ENCODE results near the gene CCT8. TPM values are rescaled to one million over a fixed set of nuclear protein-coding genes. Genes with fewer than 3 reads are reported as not detected.

CCT8 gene
- total RNA-seq, 1 experiment from 2014 or later: 244 TPM

DNA sequence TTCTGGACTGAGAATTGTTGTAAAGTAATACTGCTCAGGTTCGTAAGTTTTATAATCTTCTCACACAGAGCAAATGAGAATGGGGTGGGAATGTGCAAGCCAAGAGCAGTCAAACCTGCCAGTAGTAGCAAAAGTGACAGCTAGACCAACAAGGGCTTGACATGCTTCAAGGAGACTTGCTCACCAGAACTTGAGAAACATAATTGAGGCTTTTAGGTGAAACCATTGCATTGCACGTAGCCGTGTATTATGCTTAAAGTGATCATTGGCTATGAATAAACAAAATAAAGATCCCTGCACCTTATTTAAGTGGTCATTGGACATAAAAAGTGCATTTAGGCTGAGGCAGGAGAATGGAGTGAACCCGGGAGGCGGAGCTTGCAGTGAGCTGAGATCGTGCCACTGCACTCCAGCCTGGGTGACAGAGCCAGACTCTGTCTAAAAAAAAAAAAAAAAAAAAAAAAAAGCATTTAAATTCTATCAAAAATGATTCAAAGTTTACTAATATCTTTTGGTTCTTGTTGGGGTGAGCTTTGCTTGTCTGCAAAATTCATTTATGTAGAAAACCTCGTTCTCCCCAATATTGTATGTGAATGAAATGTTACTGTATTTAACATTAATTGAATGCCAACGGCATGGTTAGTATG is 11.8 kb upstream of the CCT8 start:
- Histone ChIP-seq H3K79me2 (ENCODE audit: low read length) (no peaks in the 10 kb centered on the region), H3K36me3 (ENCODE audit: low read depth, low read length) (no peaks in the 10 kb centered on the region), H3K4me2 (ENCODE audit: low read length) (no peak overlapping the region), H3K9me2 (replicated peaks; ENCODE audit: low read length) (no peaks in the 10 kb centered on the region), H3K27me3 (ENCODE audit: low read length) (no peaks in the 10 kb centered on the region), H2AFZ (ENCODE audit: low read length) (no peak overlapping the region), H3F3A (ENCODE audit: low read length, unreplicated experiment) (no peaks in the 10 kb centered on the region), H3K4me3 (ENCODE audit: low read length) (no peak overlapping the region), H3K4me1 (ENCODE audit: insufficient read depth, low read length) (peaks cover 5% of the 10 kb centered on the region), H3K9ac (ENCODE audit: low read length) (no peak overlapping the region), H3K27ac (ENCODE audit: low read length) (no peak overlapping the region), H4K20me1 (ENCODE audit: low read length) (no peaks in the 10 kb centered on the region), H3K9me3 (ENCODE audit: low read length) (no peaks in the 10 kb centered on the region)
- ChIA-PET POLR2A (ENCODE audit: unreplicated experiment) (no interaction called here), CTCF (no interaction called here)
- TF ChIP-seq, protein P1, sequence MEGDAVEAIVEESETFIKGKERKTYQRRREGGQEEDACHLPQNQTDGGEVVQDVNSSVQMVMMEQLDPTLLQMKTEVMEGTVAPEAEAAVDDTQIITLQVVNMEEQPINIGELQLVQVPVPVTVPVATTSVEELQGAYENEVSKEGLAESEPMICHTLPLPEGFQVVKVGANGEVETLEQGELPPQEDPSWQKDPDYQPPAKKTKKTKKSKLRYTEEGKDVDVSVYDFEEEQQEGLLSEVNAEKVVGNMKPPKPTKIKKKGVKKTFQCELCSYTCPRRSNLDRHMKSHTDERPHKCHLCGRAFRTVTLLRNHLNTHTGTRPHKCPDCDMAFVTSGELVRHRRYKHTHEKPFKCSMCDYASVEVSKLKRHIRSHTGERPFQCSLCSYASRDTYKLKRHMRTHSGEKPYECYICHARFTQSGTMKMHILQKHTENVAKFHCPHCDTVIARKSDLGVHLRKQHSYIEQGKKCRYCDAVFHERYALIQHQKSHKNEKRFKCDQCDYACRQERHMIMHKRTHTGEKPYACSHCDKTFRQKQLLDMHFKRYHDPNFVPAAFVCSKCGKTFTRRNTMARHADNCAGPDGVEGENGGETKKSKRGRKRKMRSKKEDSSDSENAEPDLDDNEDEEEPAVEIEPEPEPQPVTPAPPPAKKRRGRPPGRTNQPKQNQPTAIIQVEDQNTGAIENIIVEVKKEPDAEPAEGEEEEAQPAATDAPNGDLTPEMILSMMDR (conservative IDR thresholded peaks at IDR 0.05; ENCODE audit: low read depth, low read length): no peak
- TF ChIP-seq EZH2 (IDR thresholded peaks at IDR 0.05; ENCODE audit: low read length, unreplicated experiment) (no peak), EZH2phosphoT487 (IDR thresholded peaks at IDR 0.05; ENCODE audit: borderline replicate concordance, low read length) (no peak)
- intact Hi-C loops (cut with micrococcal nuclease): loop anchor here (10.0 kb wide), 1 partner anchor 2000 kb away; no protein-coding TSS in a partner anchor
- ATAC-seq: no peak
- BruUV-seq (replicated peaks): no TSS peak
- DNase-seq: no peak

DNA sequence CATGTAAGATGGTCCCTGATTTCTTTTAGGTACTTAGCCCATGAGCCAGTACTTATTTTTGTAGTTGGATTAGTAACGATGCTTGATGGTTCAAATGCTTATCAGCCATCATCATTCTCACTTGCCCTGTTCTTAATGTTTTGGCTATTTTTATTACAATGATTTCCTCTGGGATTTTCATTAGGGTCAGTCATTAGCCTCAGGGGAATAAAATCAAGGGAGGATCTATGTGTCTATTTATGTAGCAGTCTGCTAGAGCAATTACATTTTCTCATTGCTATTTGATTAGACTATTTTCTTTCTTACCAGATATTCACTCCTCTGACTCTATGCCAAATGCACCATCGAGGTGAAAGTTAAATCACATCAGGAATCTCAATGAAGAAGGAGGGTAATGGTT is 10.9 kb upstream of the CCT8 start:
- no peak overlapping the region for H3K4me2 ChIP-seq (ENCODE audit: low read length)

More for the DNA sequence above, 10.9 kb upstream of the CCT8 start:
- no peak overlapping the region for H3K9ac ChIP-seq (ENCODE audit: low read length)
- H2AFZ ChIP-seq (ENCODE audit: low read length): no peak overlapping the region
- no peak for TF ChIP-seq EZH2phosphoT487 (IDR thresholded peaks at IDR 0.05; ENCODE audit: borderline replicate concordance, low read length)
- TF ChIP-seq, protein P1 (conservative IDR thresholded peaks at IDR 0.05; ENCODE audit: low read depth, low read length): no peak
- no peak for TF ChIP-seq EZH2 (IDR thresholded peaks at IDR 0.05; ENCODE audit: low read length, unreplicated experiment)
- H3K79me2 ChIP-seq (ENCODE audit: low read length): no peaks in the 10 kb centered on the region
- no peaks in the 10 kb centered on the region for H3K27me3 ChIP-seq (ENCODE audit: low read length)
- CTCF ChIA-PET: no interaction called here
- H3K9me3 ChIP-seq (ENCODE audit: low read length): no peaks in the 10 kb centered on the region
- H3K36me3 ChIP-seq (ENCODE audit: low read depth, low read length): no peaks in the 10 kb centered on the region
- no peak for DNase-seq
- intact Hi-C loops (cut with micrococcal nuclease): loop anchor here (10.0 kb wide), 1 partner anchor 2000 kb away; no protein-coding TSS in a partner anchor
- H3K9me2 ChIP-seq (replicated peaks; ENCODE audit: low read length): no peaks in the 10 kb centered on the region
- no peak for ATAC-seq
- no peak overlapping the region for H3K4me3 ChIP-seq (ENCODE audit: low read length)
- peaks cover 5% of the 10 kb centered on the region; the same call in 1 of the 2 replicates for H3K4me1 ChIP-seq (ENCODE audit: insufficient read depth, low read length)
- no TSS peak for BruUV-seq (replicated peaks)
- no peaks in the 10 kb centered on the region for H4K20me1 ChIP-seq (ENCODE audit: low read length)
- no peak overlapping the region for H3K27ac ChIP-seq (ENCODE audit: low read length)
- POLR2A ChIA-PET (ENCODE audit: unreplicated experiment): no interaction called here
- H3F3A ChIP-seq (ENCODE audit: low read length, unreplicated experiment): no peaks in the 10 kb centered on the region
